SJCRH30 (cell line): ENCODE results near the gene SOX9. TPM values are rescaled to one million over a fixed set of nuclear protein-coding genes. Genes with fewer than 3 reads are reported as not detected.

Source experiments
- DNase-seq, 2 experiments: peaks; one replicate each; pipeline ENCODE4 v3.0.0-alpha.2; 2015 to 2020
- H3K27ac ChIP-seq: fragments of 250-450 bp; sonication (Bioruptor Pico); 2 replicates; pipeline ENCODE4 v1.5.1; 2020; ENCODE audit warnings: mild to moderate bottlenecking, moderate library complexity
- H3K27me3 ChIP-seq: fragments of 250-450 bp; sonication (Bioruptor Pico); 2 replicates; pipeline ENCODE4 v1.5.1; 2020; ENCODE audit warnings: mild to moderate bottlenecking, moderate library complexity
- H3K36me3 ChIP-seq: fragments of 250-450 bp; sonication (Bioruptor Pico); 2 replicates; pipeline ENCODE4 v1.5.1; 2020; ENCODE audit warnings: mild to moderate bottlenecking, moderate library complexity
- H3K4me1 ChIP-seq: fragments of 250-450 bp; sonication (Bioruptor Pico); 2 replicates; pipeline ENCODE4 v1.5.1; 2020; ENCODE audit warnings: mild to moderate bottlenecking, moderate library complexity
- H3K4me3 ChIP-seq: fragments of 250-450 bp; sonication (Bioruptor Pico); 2 replicates; pipeline ENCODE4 v1.5.1; 2020; ENCODE audit warnings: mild to moderate bottlenecking, moderate library complexity
- H3K9me3 ChIP-seq: fragments of 250-450 bp; sonication (Bioruptor Pico); replicated peaks from 2 replicates; pipeline ENCODE4 v1.5.1; 2020; ENCODE audit warnings: mild to moderate bottlenecking, moderate library complexity
- total RNA-seq: library from RNA; depleted of rRNA; stranded (reverse); fragments of >200 nt; shearing (Covaris generic); gene quantifications from 2 replicates; pipeline ENCODE4 v1.2.3, GENCODE V29; 2014; rRNA removed

Gene SOX9
- 104 and 105 TPM in 2 replicates for total RNA-seq

DNA sequence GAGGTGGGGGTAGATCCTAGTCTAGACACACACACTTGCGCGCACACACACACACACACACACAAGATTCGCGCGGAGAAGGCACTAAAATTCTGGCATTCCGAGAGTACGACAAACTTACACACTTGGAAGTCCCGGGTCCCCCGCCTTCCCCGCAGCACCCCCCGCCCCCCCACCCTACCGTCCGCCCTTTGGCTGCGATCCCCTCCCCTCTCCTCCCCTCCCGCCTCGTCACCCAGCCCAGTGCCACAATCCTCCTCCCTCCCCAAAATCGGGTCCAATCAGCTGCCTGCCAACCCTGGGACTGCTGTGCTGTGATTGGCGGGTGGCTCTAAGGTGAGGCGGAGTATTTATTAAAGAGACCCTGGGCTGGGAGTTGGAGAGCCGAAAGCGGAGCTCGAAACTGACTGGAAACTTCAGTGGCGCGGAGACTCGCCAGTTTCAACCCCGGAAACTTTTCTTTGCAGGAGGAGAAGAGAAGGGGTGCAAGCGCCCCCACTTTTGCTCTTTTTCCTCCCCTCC lies at the start of gene SOX9:
TSS of gene SOX9 (plus strand) at position 379 of the 522 bp plus-strand sequence. CDS start 372 bp downstream, outside the sequence.
- peak; percentile 98 to 99 for DNase-seq
- Histone ChIP-seq H3K4me1 (peaks cover 17% of the 10 kb centered on the region), H3K4me3 (peak within 1 kb of the TSS; percentile 94), H3K36me3 (peaks cover 30% of the 10 kb centered on the region), H3K27ac (peak within 1 kb of the TSS; percentile 77), H3K9me3 (no peaks in the 10 kb centered on the region), H3K27me3 (no peaks in the 10 kb centered on the region)

DNA sequence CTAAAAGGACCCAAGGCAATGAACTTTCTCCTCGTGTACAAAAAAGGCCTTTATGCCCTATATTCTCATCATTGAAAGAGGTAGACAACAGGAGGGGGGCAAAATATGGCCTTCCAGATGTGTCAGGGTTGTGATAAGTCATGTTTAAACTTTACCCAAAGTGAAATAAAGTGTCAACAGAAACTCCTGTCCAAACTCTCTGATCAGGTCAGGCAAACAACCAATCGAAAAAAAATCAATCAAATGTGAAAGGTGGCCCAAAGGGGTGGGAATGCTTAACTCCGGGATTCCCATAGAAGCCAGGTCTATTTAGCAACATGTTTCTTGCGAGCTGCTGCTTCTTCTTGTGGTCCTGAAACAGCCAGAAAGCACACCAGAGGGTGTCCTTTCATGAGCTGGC lies 49.5 kb upstream of the SOX9 start:
- H3K4me1 ChIP-seq, result peaks cover 4% of the 10 kb centered on the region; the same call in 1 of the 2 replicates
- H3K36me3 ChIP-seq, result no peaks in the 10 kb centered on the region
- no peak overlapping the region for H3K27ac ChIP-seq
- no peak overlapping the region for H3K4me3 ChIP-seq
- no peak for DNase-seq
- no peaks in the 10 kb centered on the region for H3K9me3 ChIP-seq
- no peaks in the 10 kb centered on the region for H3K27me3 ChIP-seq

DNA sequence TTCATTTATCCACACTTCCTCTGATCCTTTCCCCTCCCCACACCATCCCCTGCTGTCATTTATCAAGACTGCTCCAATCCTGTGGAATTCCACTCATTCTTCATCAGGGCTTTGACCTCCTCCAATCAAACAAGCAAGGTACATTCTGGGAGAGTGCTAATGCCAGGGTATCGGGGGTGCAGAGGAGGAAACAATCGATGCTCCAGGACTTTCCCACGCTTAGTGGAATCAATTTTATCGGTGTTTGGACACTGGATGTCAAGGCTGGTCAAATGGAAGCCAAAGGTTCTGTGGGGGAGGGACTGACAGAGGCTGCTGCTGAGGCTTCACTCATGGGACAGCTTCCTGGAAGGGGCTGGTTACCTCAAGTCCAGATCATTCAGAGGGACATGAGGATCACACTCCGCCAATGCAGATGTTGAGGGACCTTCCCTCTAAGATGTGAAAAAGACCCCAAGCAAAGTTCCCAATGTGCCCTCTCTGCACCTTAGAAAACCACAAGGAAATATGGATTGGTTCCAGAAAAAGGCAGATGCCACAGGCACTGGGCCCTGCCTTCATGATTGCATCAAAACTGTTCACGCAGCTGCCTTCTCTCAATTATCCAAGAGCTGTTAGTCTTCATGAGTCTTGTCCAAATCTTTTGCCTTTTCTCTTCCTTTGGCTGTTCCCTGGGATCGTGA lies 44.7 kb upstream of the SOX9 start:
- no peaks in the 10 kb centered on the region for H3K9me3 ChIP-seq
- DNase-seq, result peak in 1 of 2 experiments; percentile 27
- peaks cover 5% of the 10 kb centered on the region; the same call in 1 of the 2 replicates for H3K4me1 ChIP-seq
- no peaks in the 10 kb centered on the region for H3K36me3 ChIP-seq
- no peaks in the 10 kb centered on the region for H3K27me3 ChIP-seq
- H3K4me3 ChIP-seq, result no peak overlapping the region
- H3K27ac ChIP-seq, result no peak overlapping the region

DNA sequence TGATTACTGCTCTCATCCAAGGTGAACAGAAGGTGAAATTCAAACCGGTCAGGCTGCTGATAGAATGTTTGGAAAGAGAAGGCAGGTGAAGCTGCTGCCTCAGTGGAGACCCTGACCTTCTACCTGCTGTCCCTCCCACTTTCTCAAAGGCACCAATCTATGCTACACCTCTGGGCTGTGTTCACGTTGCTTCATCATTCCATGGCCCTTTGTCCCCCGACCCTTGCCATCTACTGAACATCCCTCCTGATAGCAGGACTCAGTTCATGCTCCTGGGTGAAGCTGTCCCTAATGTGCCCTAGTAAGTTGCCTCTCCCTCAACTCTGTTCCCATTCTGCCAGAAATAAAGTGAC lies 44.2 kb upstream of the SOX9 start:
- Histone ChIP-seq H3K4me3 (no peak overlapping the region), H3K9me3 (no peaks in the 10 kb centered on the region), H3K27me3 (no peaks in the 10 kb centered on the region), H3K27ac (no peak overlapping the region), H3K36me3 (no peaks in the 10 kb centered on the region), H3K4me1 (peaks cover 5% of the 10 kb centered on the region; the same call in 1 of the 2 replicates)
- DNase-seq, result no peak

DNA sequence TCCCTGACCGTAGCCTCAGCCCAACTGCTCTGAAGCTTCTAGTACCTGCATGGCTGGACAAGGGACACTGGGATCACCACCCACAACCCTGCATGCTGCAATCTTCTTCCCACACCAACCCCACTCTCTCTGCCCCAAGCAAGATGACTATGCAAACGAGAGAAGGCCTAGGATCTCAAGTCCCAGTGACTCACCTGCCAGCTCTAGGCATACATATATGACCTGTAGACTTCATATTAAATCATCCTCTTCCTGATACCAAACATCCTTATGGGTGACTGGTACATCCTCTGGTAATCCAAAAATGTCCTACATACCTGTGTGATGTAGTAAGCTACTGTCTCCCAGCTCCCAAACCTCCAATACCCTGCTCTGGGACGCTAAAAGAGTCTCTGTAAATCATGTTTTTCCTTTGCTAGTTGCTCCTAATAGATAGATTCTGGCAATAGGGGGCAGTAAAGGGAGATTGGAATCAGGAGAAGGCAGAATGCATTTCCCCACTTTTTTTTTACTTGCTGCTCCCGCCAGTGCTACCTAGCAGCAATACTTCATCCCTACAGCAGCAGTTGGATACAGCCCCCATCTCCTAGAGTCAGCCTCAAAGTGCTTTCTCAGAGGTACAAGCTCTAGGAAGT lies 43.4 kb upstream of the SOX9 start:
- Histone ChIP-seq H3K36me3 (no peaks in the 10 kb centered on the region), H3K4me3 (no peak overlapping the region), H3K4me1 (peaks cover 5% of the 10 kb centered on the region; the same call in 1 of the 2 replicates), H3K27ac (no peak overlapping the region), H3K9me3 (no peaks in the 10 kb centered on the region), H3K27me3 (no peaks in the 10 kb centered on the region)
- no peak for DNase-seq

DNA sequence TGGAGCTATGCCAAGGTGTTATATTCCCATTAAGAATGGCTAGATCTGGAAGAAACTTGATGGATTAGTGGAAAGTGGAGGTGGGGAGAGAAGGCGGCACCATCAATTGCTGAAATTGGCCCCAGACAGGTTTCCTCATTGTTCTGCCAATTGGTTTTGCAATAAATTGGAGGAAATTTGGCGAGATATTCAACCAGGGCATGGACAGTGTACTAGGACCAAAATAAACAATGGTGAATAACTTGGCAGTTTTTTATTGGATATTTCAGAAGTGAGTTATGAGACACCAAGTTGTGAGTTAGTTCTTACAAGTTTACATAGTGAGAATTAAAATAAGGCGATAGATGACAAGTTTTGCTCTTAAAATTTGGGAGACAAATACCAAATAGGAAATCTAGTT lies 41.1 kb upstream of the SOX9 start:
- no peak overlapping the region for H3K4me3 ChIP-seq
- no peaks in the 10 kb centered on the region for H3K36me3 ChIP-seq
- no peaks in the 10 kb centered on the region for H3K9me3 ChIP-seq
- DNase-seq, result no peak
- H3K4me1 ChIP-seq, result peaks cover 5% of the 10 kb centered on the region; the same call in 1 of the 2 replicates
- H3K27me3 ChIP-seq, result no peaks in the 10 kb centered on the region
- H3K27ac ChIP-seq, result no peak overlapping the region

DNA sequence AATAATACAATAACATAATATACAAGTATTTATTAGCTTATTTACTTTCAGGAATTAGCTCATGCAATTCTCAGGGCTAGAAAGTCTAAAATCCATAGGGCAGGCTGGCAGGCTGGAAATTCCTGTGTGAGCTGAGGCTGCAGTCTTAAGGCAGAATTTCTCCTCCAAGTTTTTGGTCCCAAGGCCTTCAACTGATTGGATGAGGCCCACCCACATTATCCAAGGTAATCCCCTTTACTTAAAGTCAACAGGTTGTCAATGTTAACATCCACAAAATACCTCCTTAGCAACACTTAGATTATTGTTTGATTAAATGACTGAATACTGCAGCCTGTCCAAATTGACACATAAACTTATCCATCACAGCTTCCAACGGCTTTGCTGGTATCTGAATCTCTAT lies 32.9 kb upstream of the SOX9 start:
- DNase-seq, result no peak
- H3K27ac ChIP-seq, result no peak overlapping the region
- no peaks in the 10 kb centered on the region for H3K36me3 ChIP-seq
- no peak overlapping the region for H3K4me3 ChIP-seq
- no peaks in the 10 kb centered on the region for H3K27me3 ChIP-seq
- H3K9me3 ChIP-seq, result no peaks in the 10 kb centered on the region
- no peaks in the 10 kb centered on the region for H3K4me1 ChIP-seq

DNA sequence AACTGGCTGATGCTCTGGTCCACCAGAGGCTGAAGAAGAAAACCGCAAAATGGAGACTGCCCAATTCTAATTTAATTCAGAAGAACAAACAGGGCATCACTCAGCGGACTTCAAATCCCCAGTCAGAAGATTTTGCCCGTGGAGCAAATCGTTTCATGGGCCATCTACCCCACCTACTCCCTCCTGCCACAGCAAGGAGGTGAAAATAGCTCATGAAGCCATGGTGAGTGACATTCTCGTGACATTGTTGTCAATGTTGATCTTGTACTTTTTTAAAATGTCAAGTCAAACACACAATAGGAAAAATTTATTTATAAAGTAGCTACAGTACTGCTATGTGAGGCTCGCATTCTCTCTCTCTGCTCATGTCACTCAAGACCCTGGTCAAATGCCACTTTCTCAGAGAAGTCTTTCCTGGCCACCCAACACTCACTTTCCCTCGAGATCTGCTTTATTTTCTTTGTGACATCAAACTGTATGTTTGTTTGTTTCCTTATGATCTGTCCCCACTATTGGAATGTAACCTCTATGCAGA lies 31.3 kb upstream of the SOX9 start:
- DNase-seq, result no peak
- Histone ChIP-seq H3K9me3 (no peaks in the 10 kb centered on the region), H3K27ac (no peak overlapping the region), H3K4me1 (no peaks in the 10 kb centered on the region), H3K36me3 (no peaks in the 10 kb centered on the region), H3K4me3 (no peak overlapping the region), H3K27me3 (no peaks in the 10 kb centered on the region)

DNA sequence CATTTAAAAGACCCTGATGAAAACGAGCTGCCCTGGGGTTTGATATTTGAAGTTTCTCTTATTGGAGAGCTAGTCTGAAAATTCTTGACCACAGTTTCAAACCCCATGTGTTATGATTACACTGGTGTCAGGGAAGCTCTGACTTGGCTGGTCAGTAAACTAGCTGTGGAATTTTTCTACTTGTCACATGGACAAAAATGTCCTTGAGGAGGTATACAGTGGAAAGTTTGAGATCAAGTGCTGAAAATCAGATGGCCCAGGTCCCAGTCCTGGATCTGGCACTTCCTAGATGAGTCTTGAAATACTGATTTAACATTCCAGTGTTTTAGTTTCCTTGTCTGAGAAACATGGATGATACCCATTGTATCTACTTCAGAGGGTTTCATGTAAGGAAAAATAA lies 30.7 kb upstream of the SOX9 start:
- no peak overlapping the region for H3K4me3 ChIP-seq
- H3K4me1 ChIP-seq, result no peaks in the 10 kb centered on the region
- no peaks in the 10 kb centered on the region for H3K9me3 ChIP-seq
- no peaks in the 10 kb centered on the region for H3K36me3 ChIP-seq
- H3K27ac ChIP-seq, result no peak overlapping the region
- H3K27me3 ChIP-seq, result no peaks in the 10 kb centered on the region
- DNase-seq, result no peak

DNA sequence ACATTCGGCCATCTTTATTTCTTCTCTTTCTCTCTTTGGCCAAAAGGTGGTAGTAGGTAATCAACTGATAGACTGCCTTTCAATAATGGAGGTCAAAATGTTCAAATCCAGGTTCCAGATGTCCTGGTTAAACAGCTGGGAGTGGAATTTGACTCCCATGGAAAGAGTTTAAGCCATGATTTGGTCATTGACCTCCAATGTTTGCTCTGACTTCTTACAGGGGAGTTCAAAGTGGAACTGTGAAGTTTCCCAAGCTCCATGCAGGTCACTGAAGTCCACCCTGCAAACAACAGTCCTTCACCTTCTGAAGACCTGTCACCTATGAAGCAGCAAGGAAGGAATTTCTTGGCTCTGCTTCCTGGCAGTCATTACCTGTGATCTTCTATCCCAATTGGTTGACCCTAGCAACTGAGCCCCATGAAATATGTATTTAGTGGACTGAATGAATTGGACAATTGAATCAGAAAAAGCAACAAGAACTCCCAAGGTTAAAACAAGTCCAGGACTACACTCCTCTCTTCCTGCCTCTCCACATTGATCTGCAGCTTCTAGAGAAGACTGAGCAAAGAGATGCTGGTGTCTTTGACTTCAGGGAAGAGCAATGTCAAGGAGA lies 28.0 kb upstream of the SOX9 start:
- H3K36me3 ChIP-seq, result no peaks in the 10 kb centered on the region
- H3K4me3 ChIP-seq, result no peak overlapping the region
- H3K27ac ChIP-seq, result no peak overlapping the region
- no peaks in the 10 kb centered on the region for H3K4me1 ChIP-seq
- no peaks in the 10 kb centered on the region for H3K9me3 ChIP-seq
- H3K27me3 ChIP-seq, result no peaks in the 10 kb centered on the region
- no peak for DNase-seq

DNA sequence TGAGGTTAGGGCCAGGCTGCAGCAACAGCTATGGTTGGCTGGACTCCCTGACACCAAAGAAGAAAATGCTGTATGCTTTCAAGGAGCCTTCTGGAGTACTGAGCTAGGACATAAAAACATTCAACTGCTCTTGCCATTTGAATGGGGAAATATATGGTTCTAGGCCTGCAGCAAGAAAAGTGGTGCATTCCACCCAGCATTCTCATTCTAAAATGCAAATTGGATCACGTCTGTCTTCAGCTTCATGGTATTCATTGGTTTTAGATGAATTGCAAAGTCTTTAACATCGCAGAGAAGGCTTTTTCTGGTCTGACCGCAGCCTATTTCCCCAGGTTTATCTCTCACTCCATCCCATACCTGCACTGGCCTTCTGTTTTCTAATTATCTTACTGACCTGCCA lies 27.1 kb upstream of the SOX9 start:
- Histone ChIP-seq H3K4me1 (no peaks in the 10 kb centered on the region), H3K36me3 (no peaks in the 10 kb centered on the region), H3K27me3 (no peaks in the 10 kb centered on the region), H3K27ac (no peak overlapping the region), H3K4me3 (no peak overlapping the region), H3K9me3 (no peaks in the 10 kb centered on the region; the same call in 1 of the 2 replicates)
- no peak for DNase-seq

DNA sequence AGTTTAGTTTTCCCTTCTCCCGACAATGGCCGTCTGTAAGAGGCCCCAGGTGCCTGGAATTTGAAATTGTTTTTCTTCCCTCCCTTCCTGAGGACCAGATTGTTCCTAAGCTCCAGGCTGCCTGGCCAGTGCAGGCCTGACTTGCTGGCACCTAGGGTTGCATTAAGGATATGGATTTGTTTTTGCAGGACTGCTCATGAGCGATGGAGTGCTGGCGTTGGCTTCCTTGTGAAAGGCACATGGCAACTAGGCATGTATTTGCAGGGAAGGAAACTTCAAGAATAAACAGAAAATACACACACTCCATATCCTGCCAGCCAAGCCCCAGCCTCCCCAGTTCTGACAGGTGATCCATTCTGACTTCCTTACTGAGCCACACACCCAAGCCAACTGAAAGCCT lies 25.5 kb upstream of the SOX9 start:
- H3K4me1 ChIP-seq, result no peaks in the 10 kb centered on the region
- no peak for DNase-seq

DNA sequence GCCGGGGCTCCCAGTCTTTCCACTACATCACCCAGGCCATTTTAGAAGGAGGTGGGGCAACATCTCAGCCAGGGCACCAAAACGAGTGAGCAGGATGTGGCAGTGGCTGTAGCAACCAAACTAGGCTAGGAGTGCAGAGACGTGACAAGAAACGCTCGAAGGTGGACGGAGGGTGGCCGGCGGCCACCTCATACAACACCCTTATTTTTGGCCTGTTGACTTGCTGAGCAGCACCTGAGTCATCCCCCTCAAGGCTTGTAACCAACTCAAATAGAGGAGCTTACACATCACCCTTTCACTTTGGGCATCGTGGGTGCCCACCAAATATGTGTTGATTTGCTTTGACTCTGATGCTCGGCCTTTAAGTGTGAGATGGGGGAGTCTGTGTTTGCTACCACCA lies 23.7 kb upstream of the SOX9 start:
- H3K27me3 ChIP-seq, result no peaks in the 10 kb centered on the region
- DNase-seq, result no peak
- no peak overlapping the region for H3K4me3 ChIP-seq
- no peaks in the 10 kb centered on the region for H3K36me3 ChIP-seq
- H3K9me3 ChIP-seq, result no peaks in the 10 kb centered on the region; the same call in 1 of the 2 replicates
- no peak overlapping the region for H3K27ac ChIP-seq
- H3K4me1 ChIP-seq, result no peaks in the 10 kb centered on the region

More for the DNA sequence above, 25.5 kb upstream of the SOX9 start:
- H3K36me3 ChIP-seq, result no peaks in the 10 kb centered on the region
- H3K27me3 ChIP-seq, result no peaks in the 10 kb centered on the region
- no peak overlapping the region for H3K4me3 ChIP-seq
- no peaks in the 10 kb centered on the region; the same call in 1 of the 2 replicates for H3K9me3 ChIP-seq
- no peak overlapping the region for H3K27ac ChIP-seq

DNA sequence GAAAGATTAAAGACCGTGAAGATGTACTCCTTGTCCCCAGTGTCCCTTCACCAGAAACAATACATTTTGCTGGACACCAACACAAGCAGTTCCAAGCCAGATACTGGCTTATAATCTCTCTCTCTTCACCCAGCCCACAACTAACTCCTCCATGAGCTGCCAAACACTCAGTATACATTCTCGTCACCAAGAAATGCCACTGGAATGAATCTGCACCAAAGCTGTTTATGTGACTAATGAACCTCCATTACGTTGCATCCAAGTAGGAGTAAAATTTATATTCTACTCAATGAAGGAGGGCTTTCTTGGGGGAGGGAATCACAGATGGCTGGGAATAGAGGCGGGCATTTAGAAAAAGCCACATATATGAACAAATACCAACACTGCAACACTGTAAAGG lies 20.9 kb upstream of the SOX9 start:
- Histone ChIP-seq H3K27ac (no peak overlapping the region), H3K9me3 (no peaks in the 10 kb centered on the region; the same call in 1 of the 2 replicates), H3K27me3 (no peaks in the 10 kb centered on the region), H3K4me1 (no peaks in the 10 kb centered on the region), H3K36me3 (no peaks in the 10 kb centered on the region), H3K4me3 (no peak overlapping the region)
- no peak for DNase-seq

DNA sequence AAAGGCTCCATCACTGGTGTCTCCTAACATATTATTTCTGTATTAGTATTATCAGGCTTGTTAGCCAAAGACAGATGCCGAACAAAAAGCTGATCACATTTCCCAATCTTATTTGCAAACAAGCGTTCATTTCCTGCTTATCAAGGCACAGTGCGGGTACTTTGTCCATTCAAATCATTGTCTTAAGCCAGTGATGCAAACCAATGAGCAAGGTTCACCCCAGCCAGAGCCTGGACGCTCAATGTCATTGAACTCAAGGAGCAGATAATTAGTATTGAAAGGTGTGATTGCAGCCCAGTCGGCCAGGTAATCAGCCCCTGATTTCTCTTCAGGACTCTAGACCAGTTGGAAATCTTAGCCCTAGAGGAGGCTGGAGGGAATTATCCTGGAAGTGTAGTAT lies 20.4 kb upstream of the SOX9 start:
- no peaks in the 10 kb centered on the region; the same call in 1 of the 2 replicates for H3K9me3 ChIP-seq
- H3K4me3 ChIP-seq, result no peak overlapping the region
- no peaks in the 10 kb centered on the region for H3K36me3 ChIP-seq
- DNase-seq, result no peak
- H3K4me1 ChIP-seq, result no peaks in the 10 kb centered on the region
- no peak overlapping the region for H3K27ac ChIP-seq
- no peaks in the 10 kb centered on the region for H3K27me3 ChIP-seq
